ENCODE results near the gene EPB41L1.

EPB41L1 gene

GRCh38 chr20:36154700-36155628 lies at the start of gene EPB41L1:
Gene EPB41L1, plus strand, starts transcription at chr20:36154740. Its CDS starts 19,038 bp downstream, at chr20:36173778.
- FAIRE-seq (peak; percentile 26), DNase-seq (ENCODE audit: insufficient read length, low spot score) (no peak)

DNA sequence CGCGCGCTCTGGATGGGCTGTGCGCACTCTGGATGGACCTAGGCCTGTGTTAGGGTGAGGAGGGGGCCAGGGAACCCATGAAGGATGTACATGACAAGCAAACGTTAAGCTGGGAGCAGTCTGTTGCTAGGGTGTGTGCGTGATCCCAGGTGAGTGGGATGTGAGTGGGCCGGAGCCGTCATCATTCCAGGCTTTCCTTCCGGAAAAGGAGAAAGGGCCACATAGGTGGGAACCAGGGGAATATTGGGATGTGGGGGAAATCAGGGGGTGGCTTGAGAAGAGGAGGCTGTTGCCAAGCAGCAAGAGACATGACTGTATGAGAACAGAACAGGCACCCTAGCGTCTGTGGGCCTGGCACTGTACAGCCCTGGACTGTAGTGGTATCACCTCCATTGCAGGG lies 49.7 kb upstream of the EPB41L1 start:
- FAIRE-seq = no peak
- DNase-seq (ENCODE audit: insufficient read length, low spot score) = no peak

- DNase-seq (ENCODE audit: insufficient read length, low spot score) (no peak), FAIRE-seq (no peak)
These were observed 48.8 kb upstream of the EPB41L1 start for GRCh38 chr20:36105711-36106226.

DNA sequence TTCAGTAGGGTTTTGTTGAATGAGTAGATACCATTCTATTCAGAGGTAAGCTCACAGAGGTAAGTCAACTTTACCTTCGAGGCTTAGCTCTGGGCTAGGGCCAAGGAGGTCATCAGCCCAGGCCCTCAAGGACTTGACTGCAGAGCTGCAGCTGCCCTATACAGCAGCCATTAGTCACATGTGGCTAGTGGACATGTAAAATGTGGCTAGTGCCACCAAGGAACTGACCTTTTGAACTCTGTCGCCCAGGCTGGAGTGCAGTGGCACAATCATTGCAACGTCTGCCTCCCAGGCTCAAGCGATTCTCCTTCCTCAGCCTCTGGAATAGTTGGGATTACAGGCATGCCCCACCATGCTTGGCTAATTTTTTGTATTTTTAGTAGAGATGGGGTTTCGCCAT lies 47.9 kb upstream of the EPB41L1 start:
- FAIRE-seq (no peak), DNase-seq (ENCODE audit: insufficient read length, low spot score) (no peak)

- DNase-seq (ENCODE audit: insufficient read length, low spot score) = no peak
- FAIRE-seq = no peak
These were observed 46.7 kb upstream of the EPB41L1 start for GRCh38 chr20:36107881-36108280.

- DNase-seq (ENCODE audit: insufficient read length, low spot score) = no peak
- peak; percentile 33 for FAIRE-seq
These were observed 45.1 kb upstream of the EPB41L1 start for GRCh38 chr20:36109251-36109947.

DNA sequence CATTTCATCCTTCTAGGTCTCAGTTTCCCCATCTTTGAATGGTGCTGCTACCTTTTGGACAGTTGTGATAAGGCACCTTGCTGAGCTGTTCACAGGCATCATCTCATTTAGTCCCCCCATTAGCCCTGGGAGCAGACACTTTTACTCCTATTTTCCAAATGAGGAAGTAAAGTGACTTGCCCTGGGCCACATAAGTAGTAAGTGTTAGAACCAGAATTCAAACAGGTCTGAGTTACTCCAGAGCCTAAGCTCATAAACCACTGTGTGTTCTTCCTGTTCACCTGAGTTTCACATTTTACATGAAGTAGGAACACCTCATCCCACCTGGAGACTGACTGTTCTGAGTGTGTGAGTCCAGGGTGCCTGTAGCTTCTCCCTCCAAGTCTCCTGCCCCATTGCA lies 43.5 kb upstream of the EPB41L1 start:
- no peak for DNase-seq (ENCODE audit: insufficient read length, low spot score)
- no peak for FAIRE-seq

- no peak for FAIRE-seq
- no peak for DNase-seq (ENCODE audit: insufficient read length, low spot score)
These were observed 42.4 kb upstream of the EPB41L1 start for GRCh38 chr20:36112112-36112511.

GRCh38 chr20:36113036-36113435 lies 41.5 kb upstream of the EPB41L1 start:
- DNase-seq (ENCODE audit: insufficient read length, low spot score) (no peak), FAIRE-seq (no peak)

- FAIRE-seq (no peak), DNase-seq (ENCODE audit: insufficient read length, low spot score) (no peak)
These were observed 40.8 kb upstream of the EPB41L1 start for GRCh38 chr20:36113566-36114250.

DNA sequence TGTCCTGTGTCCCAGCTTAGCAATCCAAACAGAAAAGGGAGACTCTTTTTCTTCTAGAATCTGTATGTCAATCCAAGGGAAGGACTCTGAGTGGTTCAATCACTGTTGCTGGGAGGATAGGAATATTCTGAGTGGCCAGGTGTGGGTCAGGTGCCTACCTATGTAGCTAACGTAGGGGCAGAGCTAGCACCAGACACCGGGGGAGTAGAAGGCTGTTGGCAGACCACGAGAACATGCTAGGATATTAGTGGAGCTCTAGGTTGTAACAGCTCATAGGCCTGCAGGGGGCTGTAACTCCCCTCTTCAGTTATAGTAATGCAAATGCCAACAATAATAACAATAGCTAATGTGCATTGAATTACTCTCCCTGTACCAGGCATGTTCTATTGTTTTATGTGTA lies 39.8 kb upstream of the EPB41L1 start:
- no peak for DNase-seq (ENCODE audit: insufficient read length, low spot score)
- no peak for FAIRE-seq

GRCh38 chr20:36115925-36116324 lies 38.6 kb upstream of the EPB41L1 start:
- DNase-seq (ENCODE audit: insufficient read length, low spot score) = no peak
- FAIRE-seq = no peak

DNA sequence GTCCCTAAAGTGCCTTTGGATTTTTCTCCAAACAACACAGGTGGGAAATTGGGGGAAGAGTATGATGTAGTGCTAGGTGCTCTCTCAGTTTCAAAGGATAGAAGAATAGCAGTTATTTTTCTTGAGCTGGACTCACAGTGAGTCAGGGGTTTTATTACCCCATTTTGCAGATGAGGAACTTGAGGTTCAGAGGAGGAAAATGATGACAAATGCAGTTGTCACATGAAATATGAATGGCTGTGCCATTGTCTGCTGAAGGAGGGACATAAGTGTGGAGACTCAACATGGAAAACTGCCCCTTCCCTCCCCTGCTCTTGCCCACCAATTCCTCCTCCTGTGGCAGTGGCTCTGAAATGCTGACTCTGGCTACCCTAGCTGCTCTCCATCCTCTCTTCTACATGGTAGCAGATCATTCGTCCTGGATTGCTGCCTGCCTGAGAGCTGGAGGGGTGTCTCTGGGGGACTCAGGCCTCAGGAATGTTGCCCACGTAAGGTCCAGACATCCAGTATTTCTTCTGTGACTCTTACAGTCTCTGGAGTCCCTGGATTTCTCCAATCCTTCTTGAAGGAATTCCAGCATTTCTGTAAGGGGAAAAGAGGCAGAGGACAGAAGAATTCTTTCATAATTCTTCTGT lies 37.6 kb upstream of the EPB41L1 start:
- DNase-seq (ENCODE audit: insufficient read length, low spot score) = peak; percentile 78
- no peak for FAIRE-seq

- FAIRE-seq (no peak), DNase-seq (ENCODE audit: insufficient read length, low spot score) (no peak)
These were observed 36.9 kb upstream of the EPB41L1 start for GRCh38 chr20:36117638-36118037.

GRCh38 chr20:36118371-36118770 lies 36.2 kb upstream of the EPB41L1 start:
- DNase-seq (ENCODE audit: insufficient read length, low spot score) = no peak
- no peak for FAIRE-seq

DNA sequence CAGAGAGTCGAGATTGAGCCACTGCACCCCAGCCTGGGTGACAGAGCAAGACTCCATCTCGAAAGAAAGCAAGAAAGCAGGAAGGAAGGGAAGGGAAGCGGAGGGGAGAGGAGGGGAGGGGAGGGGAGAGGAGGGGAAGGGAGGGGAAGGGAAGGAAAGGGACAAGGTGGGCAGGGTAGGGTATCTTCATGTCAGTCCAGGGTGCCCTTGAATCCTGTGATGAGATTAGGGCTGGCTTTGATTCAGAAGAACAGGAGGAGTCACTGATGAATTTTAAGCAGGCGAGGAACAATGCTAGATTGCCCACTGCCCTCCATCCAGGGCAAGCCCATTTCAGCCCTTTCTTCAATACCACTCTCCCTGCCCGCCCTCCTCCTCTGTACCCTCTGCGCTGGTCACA lies 35.0 kb upstream of the EPB41L1 start:
- no peak for FAIRE-seq
- no peak for DNase-seq (ENCODE audit: insufficient read length, low spot score)

- no peak for DNase-seq (ENCODE audit: insufficient read length, low spot score)
- no peak for FAIRE-seq
These were observed 34.3 kb upstream of the EPB41L1 start for GRCh38 chr20:36120241-36120640.

DNA sequence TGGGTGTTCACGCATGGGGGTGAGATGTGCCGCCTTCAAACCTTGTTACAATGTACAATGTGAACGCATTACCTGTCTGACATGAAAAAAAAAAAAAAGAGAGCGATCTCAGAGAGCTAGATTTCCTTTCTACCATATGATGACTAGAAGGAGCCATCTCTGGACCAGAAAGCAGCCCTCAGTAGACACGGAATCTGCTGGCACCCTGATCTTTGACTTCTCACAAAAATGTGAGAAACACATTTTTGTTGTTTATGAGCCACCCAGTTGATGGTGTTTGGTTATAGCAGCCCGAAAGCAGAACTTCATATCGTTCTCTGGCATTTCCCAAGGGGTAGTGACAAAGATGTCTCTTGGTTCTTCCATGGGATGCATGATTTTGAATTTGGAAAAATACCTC lies 33.5 kb upstream of the EPB41L1 start:
- no peak for FAIRE-seq
- no peak for DNase-seq (ENCODE audit: insufficient read length, low spot score)

- DNase-seq (ENCODE audit: insufficient read length, low spot score) (no peak), FAIRE-seq (no peak)
These were observed 32.3 kb upstream of the EPB41L1 start for GRCh38 chr20:36121981-36122930.

- DNase-seq (ENCODE audit: insufficient read length, low spot score) (no peak), FAIRE-seq (no peak)
These were observed 31.6 kb upstream of the EPB41L1 start for GRCh38 chr20:36122931-36123288.
